ENCODE results near the gene AKT1. TPM values are rescaled to one million over a fixed set of nuclear protein-coding genes. Genes with fewer than 3 reads are reported as not detected.
A peak's percentile ranks its signal among the peaks of the same experiment; 100 is the strongest.

Gene AKT1
- total and polyA plus RNA-seq, 2 of the 13 experiments (the other 11 are each of a cell fraction or from before 2014, with no cell fraction given) = 96.2 to 116 TPM

GRCh38 chr14:104821229-104821945 is 25.8 kb upstream of the AKT1 start (continued):
- TF ChIP-seq AKNA (CRISPR knock-in tag; IDR thresholded peaks at IDR 0.05; ENCODE audit: borderline replicate concordance) (no peak), THAP9 (CRISPR knock-in tag; IDR thresholded peaks at IDR 0.05; ENCODE audit: borderline replicate concordance) (peak; percentile 8; the same call in 1 of the 2 replicates), ZNF543 (CRISPR knock-in tag; IDR thresholded peaks at IDR 0.05) (peak; percentile 26; the same call in 1 of the 2 replicates), ZNF326 (CRISPR knock-in tag; IDR thresholded peaks at IDR 0.05; ENCODE audit: borderline replicate concordance) (no peak), SP1 (IDR thresholded peaks at IDR 0.05) (no peak), SP1 (CRISPR knock-in tag; IDR thresholded peaks at IDR 0.05) (peak; percentile 33; the same call in 1 of the 2 replicates), NRL (CRISPR knock-in tag; IDR thresholded peaks at IDR 0.05; ENCODE audit: borderline replicate concordance) (no peak), SP4 (CRISPR knock-in tag; IDR thresholded peaks at IDR 0.05) (peak; percentile 49; the same call in 1 of the 2 replicates), ZFAT (CRISPR knock-in tag; conservative IDR thresholded peaks at IDR 0.05) (no peak), HNF1A (IDR thresholded peaks at IDR 0.05; ENCODE audit: low read depth) (no peak), HNF1A (CRISPR knock-in tag; IDR thresholded peaks at IDR 0.05; ENCODE audit: borderline replicate concordance) (peak; percentile 37; the same call in 1 of the 2 replicates), BATF2 (CRISPR knock-in tag; IDR thresholded peaks at IDR 0.05) (0 out of 2 replicates have a peak, but pooled peaks have one; percentile 20), ZFP91 (CRISPR knock-in tag; IDR thresholded peaks at IDR 0.05; ENCODE audit: borderline replicate concordance) (peak; percentile 52; the same call in 1 of the 2 replicates)
